ENCODE results near the gene RAB29.

DNA sequence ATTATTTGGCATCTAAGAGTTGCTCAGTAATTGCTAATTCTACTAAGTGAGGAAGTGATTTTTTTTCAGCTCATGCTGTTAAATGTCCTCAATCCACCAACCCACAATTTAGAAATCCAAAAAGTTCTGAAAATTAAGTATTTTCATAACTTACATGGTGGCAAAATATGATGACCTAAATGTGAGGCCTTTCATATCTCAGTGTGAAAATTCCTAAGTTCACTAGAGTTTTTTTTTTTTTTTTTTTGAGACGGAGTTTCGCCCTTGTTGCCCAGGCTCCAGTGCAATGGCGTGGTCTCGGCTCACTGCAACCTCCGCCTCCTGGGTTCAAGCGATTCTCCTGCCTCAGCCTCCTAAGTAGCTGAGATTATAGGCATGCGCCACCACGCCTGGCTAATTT, 30.9 kb downstream of the RAB29 start:
- TF ChIP-seq, protein P1, sequence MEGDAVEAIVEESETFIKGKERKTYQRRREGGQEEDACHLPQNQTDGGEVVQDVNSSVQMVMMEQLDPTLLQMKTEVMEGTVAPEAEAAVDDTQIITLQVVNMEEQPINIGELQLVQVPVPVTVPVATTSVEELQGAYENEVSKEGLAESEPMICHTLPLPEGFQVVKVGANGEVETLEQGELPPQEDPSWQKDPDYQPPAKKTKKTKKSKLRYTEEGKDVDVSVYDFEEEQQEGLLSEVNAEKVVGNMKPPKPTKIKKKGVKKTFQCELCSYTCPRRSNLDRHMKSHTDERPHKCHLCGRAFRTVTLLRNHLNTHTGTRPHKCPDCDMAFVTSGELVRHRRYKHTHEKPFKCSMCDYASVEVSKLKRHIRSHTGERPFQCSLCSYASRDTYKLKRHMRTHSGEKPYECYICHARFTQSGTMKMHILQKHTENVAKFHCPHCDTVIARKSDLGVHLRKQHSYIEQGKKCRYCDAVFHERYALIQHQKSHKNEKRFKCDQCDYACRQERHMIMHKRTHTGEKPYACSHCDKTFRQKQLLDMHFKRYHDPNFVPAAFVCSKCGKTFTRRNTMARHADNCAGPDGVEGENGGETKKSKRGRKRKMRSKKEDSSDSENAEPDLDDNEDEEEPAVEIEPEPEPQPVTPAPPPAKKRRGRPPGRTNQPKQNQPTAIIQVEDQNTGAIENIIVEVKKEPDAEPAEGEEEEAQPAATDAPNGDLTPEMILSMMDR (conservative IDR thresholded peaks at IDR 0.05): no peak
- no peak for TF ChIP-seq ZFX (IDR thresholded peaks at IDR 0.05)
